ENCODE data around the gene TMEM35B.

DNA sequence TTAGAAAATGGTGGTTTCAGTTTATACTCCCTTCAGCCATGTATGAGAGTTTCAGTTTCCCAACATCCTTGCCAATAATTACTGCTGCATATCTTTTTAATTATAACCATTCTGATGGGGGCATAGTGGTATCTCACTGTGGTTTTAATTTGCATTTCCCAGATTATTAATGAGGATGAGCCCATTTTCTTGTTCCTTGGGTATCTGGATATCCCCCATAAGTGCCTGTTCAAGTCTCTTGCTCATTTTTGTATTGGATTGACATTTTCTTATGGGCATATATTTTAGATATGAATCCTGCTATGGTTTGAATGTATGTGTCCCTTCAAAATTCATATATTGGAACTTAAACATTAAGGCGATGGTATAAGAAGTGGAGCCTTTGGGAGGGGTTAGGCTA lies 48.2 kb upstream of the TMEM35B start:
- TF ChIP-seq POLR2AphosphoS5 (IDR thresholded peaks at IDR 0.05; ENCODE audit: low read depth, low read length) (no peak), FOXP2 (optimal IDR thresholded peaks at IDR 0.05; ENCODE audit: borderline replicate concordance, extremely low read depth, extremely low read length, insufficient read depth) (no peak), REST (IDR thresholded peaks at IDR 0.05; ENCODE audit: insufficient read depth in 1 of 2, low read depth in 2 of 2, low read length in 2 of 2) (no peak), TAF1 (IDR thresholded peaks at IDR 0.05; ENCODE audit: borderline replicate concordance, insufficient read depth, low read length) (no peak)
